HepG2 (cell line): Measurements from ENCODE around the gene PCYT2. TPM values are rescaled to one million over a fixed set of nuclear protein-coding genes. Genes with fewer than 3 reads are reported as not detected.

Experiments used
- DMTF1 ChIP-seq: sonication (generic); formaldehyde crosslinking; IDR thresholded peaks from 2 replicates; pipeline ENCODE4 v1.4.0; 2020; ENCODE audit warnings: mild to moderate bottlenecking, missing genetic modification reagents
- E2F1 ChIP-seq: sonication (generic); formaldehyde crosslinking; IDR thresholded peaks from 2 replicates; pipeline ENCODE4 v1.5.0; 2020; ENCODE audit warnings: missing genetic modification reagents
- ETV6 ChIP-seq: sonication (generic); formaldehyde crosslinking; conservative IDR thresholded peaks from 2 replicates; pipeline ENCODE4 v1.4.0; 2020; ENCODE audit warnings: missing genetic modification reagents
- GABPB1 ChIP-seq: IDR thresholded peaks from 2 replicates; pipeline ENCODE4 v1.6.1; 2016; ENCODE audit warnings: mild to moderate bottlenecking, missing genetic modification reagents, moderate library complexity, missing compliant biosample characterization
- GLMP ChIP-seq: sonication (generic); formaldehyde crosslinking; IDR thresholded peaks from 2 replicates; pipeline ENCODE4 v1.9.0; 2021; ENCODE audit warnings: missing genetic modification reagents, mild to moderate bottlenecking, borderline replicate concordance
- KLF12 ChIP-seq: sonication (generic); formaldehyde crosslinking; IDR thresholded peaks from 2 replicates; pipeline ENCODE4 v1.4.0; 2020; ENCODE audit warnings: missing genetic modification reagents, borderline replicate concordance
- ZBTB40 ChIP-seq, 2 experiments: fragments of 450-650 bp in 1 of 2; sonication (generic) in 1 of 2; formaldehyde crosslinking in 1 of 2; IDR thresholded peaks; 2 replicates each; pipeline versions ENCODE4 v1.6.1 to v1.8.0; 2016 to 2022; ENCODE audit warnings: antibody characterized with exemption in 1 of 2, mild to moderate bottlenecking in 1 of 2, missing genetic modification reagents in 1 of 2
- ZFP37 ChIP-seq: sonication (generic); formaldehyde crosslinking; IDR thresholded peaks from 2 replicates; pipeline ENCODE4 v1.4.0; 2020; ENCODE audit warnings: missing genetic modification reagents, borderline replicate concordance
- ZIK1 ChIP-seq: sonication (generic); formaldehyde crosslinking; IDR thresholded peaks from 2 replicates; pipeline ENCODE4 v1.5.0; 2020; ENCODE audit warnings: mild to moderate bottlenecking, low read depth, missing genetic modification reagents, borderline replicate concordance
- ZNF7 ChIP-seq: IDR thresholded peaks from 2 replicates; pipeline ENCODE4 v1.6.1; 2016; ENCODE audit warnings: missing biosample characterization, missing genetic modification reagents
- polyA plus RNA-seq, 8 experiments: library from polyadenylated mRNA; depleted of rRNA in 3 of 8; stranded (reverse) in 7 of 8; unstranded in 1 of 8; fragments of >200 nt; fragmentation: Illumina TruSeq in 4 of 8; extraction: Trizol in 4 of 8; gene quantifications; 2 replicates each; pipeline versions ENCODE4 v1.2.1 to v1.2.3, GENCODE V29; 2011 to 2016; ENCODE audit warnings: low read depth in 4 of 8, missing spikeins in 1 of 8, mixed read lengths in 1 of 8; ENCODE audit not compliant: insufficient read depth in 1 of 8
- total RNA-seq, 5 experiments: library from RNA; depleted of rRNA; stranded (reverse); fragments of >200 nt; fragmentation: Illumina TruSeq; extraction: Trizol; gene quantifications; 2 replicates each; pipeline ENCODE4 v1.2.3, GENCODE V29; 2016; ENCODE audit warnings: low read depth in 1 of 5

The PCYT2 gene
- total and polyA plus RNA-seq, 2 of the 13 experiments (the other 11 are each of a cell fraction or from before 2014, with no cell fraction given) = 147 to 297 TPM

GRCh38 chr17:81960130-81960958 lies 49.1 kb upstream of the PCYT2 start (continued):
- TF ChIP-seq ZBTB40 (IDR thresholded peaks at IDR 0.05) (no peak), ZBTB40 (CRISPR knock-in tag; IDR thresholded peaks at IDR 0.05) (peak; percentile 70; the same call in 1 of the 2 replicates), GLMP (CRISPR knock-in tag) (no peak), ZNF7 (CRISPR knock-in tag) (no peak), ETV6 (CRISPR knock-in tag) (0 out of 2 replicates have a peak, but pooled peaks have one; percentile 3), ZIK1 (CRISPR knock-in tag) (0 out of 2 replicates have a peak, but pooled peaks have one; percentile 23), ZFP37 (CRISPR knock-in tag) (no peak), GABPB1 (CRISPR knock-in tag) (peak; percentile 40; the same call in 1 of the 2 replicates), E2F1 (CRISPR knock-in tag) (no peak; the same call in 1 of the 2 replicates), DMTF1 (0 out of 2 replicates have a peak, but pooled peaks have one; percentile 64), KLF12 (CRISPR knock-in tag) (0 out of 2 replicates have a peak, but pooled peaks have one; percentile 52)
